H1 (cell line): Measurements from ENCODE around the gene CD4. TPM values are rescaled to one million over a fixed set of nuclear protein-coding genes. Genes with fewer than 3 reads are reported as not detected.

Experiments used
- CTCF ChIA-PET: fragments of 300-600 bp; sonication (Branson Sonifier 250); formaldehyde crosslinking; loops from one replicate; lab custom pipeline; 2021; ENCODE audit not compliant: partially characterized antibody; lab: Charles Lee
- POLR2A ChIA-PET: fragments of 300-600 bp; sonication (Branson Sonifier 250); formaldehyde crosslinking; loops from one replicate; lab custom pipeline; 2021; ENCODE audit warnings: inconsistent platforms; ENCODE audit not compliant: partially characterized antibody; lab: Charles Lee
- DNase-seq, 2 experiments: peaks; one replicate each; pipeline versions ENCODE4 v3.0.0 to v3.0.0-alpha.2; 2010 to 2022; ENCODE audit warnings: low spot score in 2 of 2, low read depth in 1 of 2, mixed read lengths in 1 of 2
- FAIRE-seq: peaks from 2 replicates; lab custom pipeline; 2011; peaks lifted over from hg19 to GRCh38; lab: Jason Lieb, UNC
- H2AFZ ChIP-seq: 2 replicates; pipeline ENCODE4 v1.8.1; 2012; ENCODE audit warnings: low read length, inconsistent platforms
- H2AK5ac ChIP-seq: 2 replicates; pipeline ENCODE4 v1.6.1; 2013; ENCODE audit warnings: low read depth, low read length
- H2BK120ac ChIP-seq: replicated peaks from 2 replicates; pipeline ENCODE3; 2013; ENCODE audit warnings: low read depth, low read length, inconsistent platforms
- H2BK12ac ChIP-seq: 2 replicates; pipeline ENCODE4 v1.6.1; 2013; ENCODE audit warnings: low read depth, low read length
- H2BK15ac ChIP-seq: 2 replicates; pipeline ENCODE4 v1.6.1; 2013; ENCODE audit warnings: low read length
- H2BK20ac ChIP-seq: 2 replicates; pipeline ENCODE4 v1.6.1; 2013; ENCODE audit warnings: low read length
- H2BK5ac ChIP-seq: 2 replicates; pipeline ENCODE4 v1.6.1; 2013; ENCODE audit warnings: low read depth, low read length
- H3K14ac ChIP-seq: 2 replicates; pipeline ENCODE4 v1.6.1; 2013; ENCODE audit warnings: inconsistent platforms; ENCODE audit not compliant: insufficient read length
- H3K18ac ChIP-seq: 2 replicates; pipeline ENCODE4 v1.6.1; 2013; ENCODE audit warnings: low read length; ENCODE audit errors: extremely low read depth
- H3K23ac ChIP-seq: 2 replicates; pipeline ENCODE4 v1.6.1; 2013; ENCODE audit warnings: inconsistent platforms; ENCODE audit not compliant: insufficient read length
- H3K23me2 ChIP-seq: 2 replicates; pipeline ENCODE4 v1.6.1; 2013; ENCODE audit warnings: low read depth, low read length
- H3K27ac ChIP-seq: 2 replicates; pipeline ENCODE4 v1.6.1; 2011; ENCODE audit warnings: low read depth, low read length, inconsistent platforms
- H3K27me3 ChIP-seq, 4 experiments: replicated peaks in 1 of 4; 1 replicate in 1 of 4; 2 replicates in 3 of 4; pipeline versions ENCODE4 v1.6.1 to v1.8.1; 2011 to 2013; ENCODE audit warnings: low read length in 3 of 4, mild to moderate bottlenecking in 3 of 4, inconsistent platforms in 2 of 4, mixed read lengths in 2 of 4, moderate library complexity in 1 of 4; ENCODE audit not compliant: control insufficient read depth in 3 of 4, insufficient read depth in 3 of 4; ENCODE audit errors: extremely low read depth in 1 of 4
- H3K36me3 ChIP-seq, 4 experiments: 2 replicates each; pipeline versions ENCODE4 v1.6.1 to v1.8.1; 2011 to 2013; ENCODE audit warnings: mild to moderate bottlenecking in 4 of 4, low read length in 3 of 4, moderate library complexity in 2 of 4, control low read depth in 1 of 4, inconsistent platforms in 1 of 4; ENCODE audit not compliant: insufficient read depth in 4 of 4, control insufficient read depth in 2 of 4
- H3K4ac ChIP-seq: replicated peaks from 2 replicates; pipeline ENCODE3; 2013; ENCODE audit warnings: low read length, low read depth, mixed read lengths, inconsistent platforms; ENCODE audit not compliant: insufficient read length
- H3K4me1 ChIP-seq, 4 experiments: replicated peaks in 1 of 4; 1 replicate in 1 of 4; 2 replicates in 3 of 4; pipeline versions ENCODE4 v1.6.1 to v1.8.1; 2011 to 2013; ENCODE audit warnings: low read length in 3 of 4, inconsistent platforms in 2 of 4, mixed read lengths in 1 of 4; ENCODE audit not compliant: insufficient read depth in 4 of 4, control insufficient read depth in 3 of 4
- H3K4me2 ChIP-seq, 2 experiments: 2 replicates each; pipeline versions ENCODE4 v1.6.1 to v1.8.1; 2011 to 2013; ENCODE audit warnings: low read depth in 2 of 2, low read length in 2 of 2, control low read depth in 1 of 2, inconsistent platforms in 1 of 2, mild to moderate bottlenecking in 1 of 2; ENCODE audit not compliant: insufficient read depth in 1 of 2
- H3K4me3 ChIP-seq, 4 experiments: fragments of 200-600, 300-600 bp in 1 of 4; sonication (generic), shearing (Covaris generic), sonication (Bioruptor Twin) in 1 of 4; 2 replicates each; pipeline versions ENCODE4 v1.5.1 to v1.8.1; 2011 to 2016; ENCODE audit warnings: low read length in 4 of 4, low read depth in 3 of 4, control low read depth in 2 of 4, inconsistent platforms in 2 of 4, mild to moderate bottlenecking in 2 of 4, mixed read lengths in 1 of 4, moderate library complexity in 1 of 4; ENCODE audit not compliant: insufficient read depth in 2 of 4; ENCODE audit errors: extremely low read depth in 1 of 4
- H3K56ac ChIP-seq: replicated peaks from 2 replicates; pipeline ENCODE3; 2013; ENCODE audit warnings: low read depth, mild to moderate bottlenecking, mixed read lengths, low read length, inconsistent platforms; ENCODE audit not compliant: insufficient read length
- H3K79me1 ChIP-seq: 2 replicates; pipeline ENCODE4 v1.6.1; 2013; ENCODE audit warnings: low read depth, low read length, control low read depth
- H3K79me2 ChIP-seq, 2 experiments: 2 replicates each; pipeline versions ENCODE4 v1.6.1 to v1.8.1; 2012 to 2013; ENCODE audit warnings: low read length in 2 of 2, mild to moderate bottlenecking in 2 of 2, inconsistent platforms in 1 of 2; ENCODE audit not compliant: insufficient read depth in 2 of 2, control insufficient read depth in 1 of 2
- H3K9ac ChIP-seq, 4 experiments: replicated peaks in 1 of 4; 1 replicate in 1 of 4; 2 replicates in 3 of 4; pipeline versions ENCODE4 v1.6.1 to v1.8.1; 2011 to 2013; ENCODE audit warnings: low read depth in 3 of 4, low read length in 3 of 4, control low read depth in 2 of 4, mild to moderate bottlenecking in 2 of 4, moderate library complexity in 2 of 4, inconsistent platforms in 1 of 4; ENCODE audit errors: extremely low read depth in 1 of 4
- H3K9me3 ChIP-seq, 2 experiments: 2 replicates each; pipeline versions ENCODE4 v1.6.1 to v1.8.1; 2012 to 2013; ENCODE audit warnings: mild to moderate bottlenecking in 2 of 2, moderate library complexity in 2 of 2, control low read depth in 1 of 2, inconsistent platforms in 1 of 2, low read depth in 1 of 2, low read length in 1 of 2, mixed read lengths in 1 of 2; ENCODE audit not compliant: insufficient read depth in 2 of 2
- H4K20me1 ChIP-seq, 2 experiments: replicated peaks in 1 of 2; 2 replicates each; pipeline versions ENCODE3 to v1.8.1; 2011 to 2013; ENCODE audit warnings: inconsistent platforms in 2 of 2, low read length in 2 of 2, mild to moderate bottlenecking in 1 of 2; ENCODE audit not compliant: insufficient read depth in 2 of 2, control insufficient read depth in 1 of 2
- H4K5ac ChIP-seq: 2 replicates; pipeline ENCODE4 v1.6.1; 2013; ENCODE audit warnings: low read length, low read depth, mixed read lengths, inconsistent platforms; ENCODE audit not compliant: insufficient read length
- H4K8ac ChIP-seq: 2 replicates; pipeline ENCODE4 v1.8.0; 2013; ENCODE audit warnings: mild to moderate bottlenecking, moderate library complexity, low read length, inconsistent platforms; ENCODE audit not compliant: insufficient read depth; ENCODE audit errors: extremely low read depth
- H4K91ac ChIP-seq: replicated peaks from 2 replicates; pipeline ENCODE3; 2013; ENCODE audit warnings: low read length, mixed read lengths, inconsistent platforms; ENCODE audit not compliant: insufficient read length
- BACH1 ChIP-seq: IDR thresholded peaks from 2 replicates; pipeline ENCODE4 v1.6.1; 2012; ENCODE audit warnings: low read length, improper control_type of control experiment
- CHD2 ChIP-seq: IDR thresholded peaks from 2 replicates; pipeline ENCODE4 v1.6.1; 2012; ENCODE audit warnings: low read length, improper control_type of control experiment
- CTBP2 ChIP-seq: IDR thresholded peaks from 2 replicates; pipeline ENCODE4 v1.7.0; 2011; ENCODE audit warnings: borderline replicate concordance, mild to moderate bottlenecking, moderate library complexity, mixed read lengths, low read length; ENCODE audit not compliant: insufficient read depth, insufficient read length
- EZH2 ChIP-seq: fragments of 200-600 bp; sonication (generic); IDR thresholded peaks from 2 replicates; pipeline ENCODE4 v1.7.1; 2012; ENCODE audit warnings: low read depth, mild to moderate bottlenecking, moderate library complexity, low read length, inconsistent platforms; ENCODE audit not compliant: severe bottlenecking
- GABPA ChIP-seq: IDR thresholded peaks from 2 replicates; pipeline ENCODE4 v1.6.1; 2011; ENCODE audit warnings: mild to moderate bottlenecking, low read length, moderate library complexity, borderline replicate concordance; ENCODE audit not compliant: insufficient read depth
- JUN ChIP-seq: IDR thresholded peaks from 2 replicates; pipeline ENCODE4 v1.6.1; 2011; ENCODE audit warnings: low read depth, mild to moderate bottlenecking, improper control_type of control experiment, low read length
- NANOG ChIP-seq: IDR thresholded peaks from 2 replicates; pipeline ENCODE4 v1.6.1; 2011; ENCODE audit warnings: low read length, low read depth, mild to moderate bottlenecking, inconsistent platforms; ENCODE audit not compliant: insufficient read depth, poor library complexity, severe bottlenecking
- RAD21 ChIP-seq, 2 experiments: IDR thresholded peaks in 1 of 2; conservative IDR thresholded peaks in 1 of 2; 2 replicates each; pipeline ENCODE4 v1.6.1; 2011; ENCODE audit warnings: low read depth in 2 of 2, low read length in 2 of 2, improper control_type of control experiment in 1 of 2, inconsistent platforms in 1 of 2, mild to moderate bottlenecking in 1 of 2, moderate library complexity in 1 of 2
- RNF2 ChIP-seq: fragments of 200-900, 300-1000 bp; sonication (generic); IDR thresholded peaks from 2 replicates; pipeline ENCODE4 v1.7.1; 2016; ENCODE audit warnings: borderline replicate concordance, low read depth, mild to moderate bottlenecking, antibody characterized with exemption, low read length; ENCODE audit not compliant: poor library complexity, severe bottlenecking; ENCODE audit errors: missing control alignments
- RXRA ChIP-seq: IDR thresholded peaks from 2 replicates; pipeline ENCODE4 v1.6.1; 2011; ENCODE audit warnings: low read depth, mild to moderate bottlenecking, low read length, moderate library complexity; ENCODE audit not compliant: insufficient read depth
- WGBS, 2 experiments: shearing (Covaris generic) in 1 of 2; methylation state at CpG; one replicate each; pipeline versions ENCODE4 v1.1.6 to v1.1.7; 2013 to 2015; ENCODE audit warnings: low lambda C conversion rate in 2 of 2, mixed read lengths in 2 of 2, inconsistent platforms in 1 of 2, low coverage in 1 of 2, missing lambda C conversion rate in 1 of 2; ENCODE audit not compliant: insufficient replicate concordance in 2 of 2, insufficient coverage in 1 of 2, insufficient read length in 1 of 2; ENCODE audit errors: extremely low coverage in 1 of 2, missing lambda C conversion rate in 1 of 2; 5-methylcytosine and 5-hydroxymethylcytosine counted together
- polyA plus RNA-seq, 7 experiments: library from polyadenylated mRNA; depleted of rRNA in 3 of 7; stranded (reverse) in 5 of 7; unstranded in 2 of 7; fragments of >200 nt in 5 of 7; fragments of 200-250 nt in 2 of 7; gene quantifications; 1 replicate in 5 of 7; 2 replicates in 1 of 7; 4 replicates in 1 of 7; pipeline versions ENCODE4 v1.2.1 to v1.2.3, GENCODE V29; 2011 to 2013; ENCODE audit warnings: missing spikeins in 2 of 7, mixed read lengths in 2 of 7
- total RNA-seq: library from RNA; stranded (reverse); fragmentation: NEBNext Ultra II Directional; extraction: Animal tissue kit (Norgen Biotek cat#: 25700); gene quantifications from 2 replicates; pipeline ENCODE4 v1.2.1, GENCODE V29; 2021

The CD4 gene
- total and polyA plus RNA-seq, 2 of the 8 experiments (the other 6 are each of a cell fraction or from before 2014, with no cell fraction given) = 3.4 to 5.1 TPM

DNA sequence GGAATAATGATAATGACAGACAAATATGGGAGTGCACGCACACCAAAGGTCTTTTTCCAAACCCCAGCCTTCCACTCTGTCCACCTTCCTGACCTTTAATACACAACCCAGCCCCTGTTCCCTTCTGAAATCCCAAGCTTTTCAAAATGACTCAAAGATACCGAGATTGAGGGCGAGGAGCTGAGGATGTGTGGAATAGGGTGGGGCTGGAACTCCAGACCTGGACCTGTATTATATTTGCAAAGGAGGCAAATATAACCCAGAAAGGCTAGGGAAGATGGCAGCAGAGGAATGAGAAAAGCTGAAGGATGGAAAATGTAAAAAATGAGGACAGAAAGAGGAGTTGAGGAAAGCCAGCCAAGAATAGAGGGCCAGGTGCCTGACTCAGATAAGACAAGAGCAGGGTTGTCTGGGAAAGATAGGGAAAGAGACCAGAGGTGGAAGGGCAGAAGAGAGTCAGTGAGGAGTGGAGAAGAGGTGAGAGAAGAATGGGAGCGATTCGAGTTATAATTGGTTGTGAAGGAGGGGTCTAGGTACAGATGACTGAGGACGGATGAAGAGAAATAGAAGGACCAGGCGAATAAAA lies 24.2 kb upstream of the CD4 start:
- H3K4ac ChIP-seq = peak overlapping the region; percentile 25
- H3K79me1 ChIP-seq = 0 out of 2 replicates have a peak, but pooled peaks cover 2% of the 10 kb centered on the region
- H2BK5ac ChIP-seq = peak overlapping the region; percentile 73; the same call in 1 of the 2 replicates
- H3K56ac ChIP-seq = no peak overlapping the region
- peak overlapping the region; percentile 85 for H2BK12ac ChIP-seq
- H3K4me2 ChIP-seq = peak overlapping the region; percentile 73 to 89
- peaks cover 11 to 27% (median 18%) of the 10 kb centered on the region in 4 experiments for H3K4me1 ChIP-seq
- DNase-seq (no peak), FAIRE-seq (no peak)
- H3K9me3 ChIP-seq = no peaks in the 10 kb centered on the region
- H4K91ac ChIP-seq = peak overlapping the region; percentile 67
- H3K18ac ChIP-seq = peak overlapping the region; percentile 97
- WGBS, 2 experiments = 35% methylated on average over 7 of the region's 7 CpGs; no CpG with 5 or more reads in 1 of the 2 experiments
- H3K27me3 ChIP-seq = no peaks in the 10 kb centered on the region
- ChIA-PET CTCF (interaction anchor here (0.6 to 29.6 kb wide), 6 partner anchors 8 to 179 kb away, joined by 3 to 532 read pairs (median 54); partner anchors contain the start of genes GNB3, GPR162, MLF2 and P3H3), POLR2A (interaction anchor here (0.8 to 11.6 kb wide), 20 partner anchors 11 to 231 kb away, joined by 3 to 151 read pairs (median 4); partner anchors contain the start of genes CD4, GAPDH, GPR162 and MLF2)
- no peak overlapping the region for H2AFZ ChIP-seq
- peaks cover 4 to 25% of the 10 kb centered on the region in 2 experiments; a peak in 2 of 4 replicates for H3K79me2 ChIP-seq
- H2AK5ac ChIP-seq = peak overlapping the region; percentile 54; the same call in 1 of the 2 replicates
- peak overlapping the region; percentile 49; the same call in 1 of the 2 replicates for H3K27ac ChIP-seq
- H3K36me3 ChIP-seq = peaks cover 0 to 7% (median 0%) of the 10 kb centered on the region in 4 experiments; a peak in 2 of 8 replicates
- peaks cover 13% of the 10 kb centered on the region for H3K23me2 ChIP-seq
- peak overlapping the region in 2 of 4 experiments; percentile 2 to 14; a peak in 2 of 7 replicates for H3K9ac ChIP-seq
- H3K23ac ChIP-seq = no peak overlapping the region
- H3K4me3 ChIP-seq = peak overlapping the region; percentile 83 to 98 (median 87); a peak in 7 of 8 replicates
- H4K20me1 ChIP-seq = peaks cover 6 to 15% of the 10 kb centered on the region in 2 experiments
- H2BK120ac ChIP-seq = peak overlapping the region; percentile 7
- H4K8ac ChIP-seq = no peak overlapping the region
- peak overlapping the region; percentile 2 for H4K5ac ChIP-seq
- no peak overlapping the region for H3K14ac ChIP-seq
- H2BK15ac ChIP-seq = peak overlapping the region; percentile 95; the same call in 1 of the 2 replicates
- H2BK20ac ChIP-seq = peak overlapping the region; percentile 86
- TF ChIP-seq CTBP2 (no peak), BACH1 (no peak), GABPA (no peak), RNF2 (no peak), RAD21 (IDR thresholded peaks at IDR 0.05 in 1 of 2, conservative IDR thresholded peaks at IDR 0.05 in 1 of 2; ENCODE audit: low read depth in 2 of 2, low read length in 2 of 2) (no peak), CHD2 (no peak), RXRA (no peak), NANOG (no peak), JUN (no peak), EZH2 (no peak)
